Subcutaneous adipose tissue (tissue), 4 donors: Measurements from ENCODE around the gene COA8. TPM values are rescaled to one million over a fixed set of nuclear protein-coding genes. Genes with fewer than 3 reads are reported as not detected.

ENCODE experiments used
- CTCF ChIP-seq: fragments of 450-650 bp; IDR thresholded peaks from one replicate; pipeline ENCODE4 v1.5.1; 2016; ENCODE audit warnings: low read depth, mild to moderate bottlenecking, control low read depth, antibody characterized with exemption, moderate library complexity
- total RNA-seq, 4 donors: library from RNA; depleted of rRNA; stranded (reverse); fragments of >200 nt; gene quantifications; one replicate each; pipeline ENCODE4 v1.1.0, GENCODE V29; 2016

The COA8 gene
- total RNA-seq, 4 donors from 2014 or later, result 35.1 to 59.9 (median 49.2) TPM

- TF ChIP-seq CTCF, result no peak
Observed at GRCh38 chr14:103532216-103533136, 30.3 kb upstream of the COA8 start.

DNA sequence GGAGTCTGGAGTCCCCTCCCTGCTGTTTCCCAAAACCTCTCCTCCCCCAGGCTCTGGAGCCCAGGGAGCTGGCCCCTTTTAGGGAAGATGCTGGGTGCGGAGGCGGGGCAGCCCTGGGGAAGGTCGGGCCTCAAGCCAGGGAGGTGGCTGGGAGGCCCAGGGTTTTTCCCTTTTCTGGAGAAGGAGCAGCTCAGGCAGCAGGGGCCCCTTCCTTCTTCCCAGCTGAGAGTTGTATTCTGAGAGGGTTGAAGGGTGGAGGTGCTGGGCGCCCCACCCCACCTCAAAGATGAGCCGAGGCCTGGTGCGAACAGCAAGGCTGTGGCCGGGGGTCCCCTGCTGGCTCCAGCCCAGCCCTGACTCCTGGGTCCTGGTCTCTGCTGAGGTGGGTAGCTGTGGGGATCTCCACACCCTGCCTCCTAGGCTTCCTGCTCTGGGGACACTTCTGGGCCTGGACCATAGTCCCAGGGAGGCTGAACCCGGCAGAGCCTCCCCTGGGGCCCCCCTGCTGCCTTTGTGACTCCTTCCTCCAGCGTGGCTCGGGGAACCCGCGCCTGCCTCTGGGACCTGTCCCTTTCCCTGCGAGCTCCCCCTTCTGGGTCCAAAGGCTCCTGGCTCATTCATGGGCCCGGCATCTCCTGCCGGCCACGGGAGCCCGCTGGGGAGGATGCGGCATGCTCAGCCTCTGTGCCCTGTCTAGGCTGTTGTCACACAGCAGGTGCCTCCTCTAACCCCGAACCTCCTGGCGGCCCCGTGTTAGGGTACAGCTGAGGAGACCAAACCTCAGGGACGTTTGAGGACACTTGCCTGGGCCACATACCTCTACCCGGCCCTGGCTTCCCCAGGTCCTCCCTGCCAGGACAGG is 29.4 kb upstream of the COA8 start:
- no peak for TF ChIP-seq CTCF

DNA sequence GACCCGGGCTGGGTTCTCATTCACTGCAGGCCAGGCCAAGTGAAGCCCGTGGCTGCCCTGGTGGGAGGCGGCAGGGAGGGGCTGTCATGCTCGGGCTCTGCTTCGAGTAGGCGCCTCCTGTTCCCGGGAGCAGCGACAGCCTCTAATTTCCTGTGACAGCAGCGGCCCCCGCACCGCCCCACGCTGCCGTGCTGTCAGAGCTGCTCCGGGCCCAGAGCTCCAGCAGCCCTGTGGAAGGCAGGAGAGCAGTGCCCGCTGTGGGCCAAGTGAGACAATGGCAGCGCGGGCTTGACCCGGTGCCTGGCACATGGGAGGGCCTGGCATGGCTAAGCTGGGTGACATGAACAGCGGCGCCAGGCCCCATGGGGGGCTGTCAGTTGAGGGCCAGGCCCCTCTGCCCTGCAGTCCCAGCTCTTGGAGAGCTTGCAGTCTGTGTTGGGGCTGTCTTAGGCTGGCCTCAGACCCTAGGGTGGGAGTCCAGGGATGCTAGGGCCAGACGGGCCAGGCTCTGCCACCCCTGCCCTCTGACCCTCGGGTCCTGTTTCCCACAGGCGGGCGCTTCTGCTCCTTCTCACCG is 28.7 kb upstream of the COA8 start:
- no peak for TF ChIP-seq CTCF

- TF ChIP-seq CTCF, result no peak
Observed at GRCh38 chr14:103534576-103535061, 28.1 kb upstream of the COA8 start.

GRCh38 chr14:103535081-103535890 is 27.5 kb upstream of the COA8 start:
- TF ChIP-seq CTCF, result no peak

DNA sequence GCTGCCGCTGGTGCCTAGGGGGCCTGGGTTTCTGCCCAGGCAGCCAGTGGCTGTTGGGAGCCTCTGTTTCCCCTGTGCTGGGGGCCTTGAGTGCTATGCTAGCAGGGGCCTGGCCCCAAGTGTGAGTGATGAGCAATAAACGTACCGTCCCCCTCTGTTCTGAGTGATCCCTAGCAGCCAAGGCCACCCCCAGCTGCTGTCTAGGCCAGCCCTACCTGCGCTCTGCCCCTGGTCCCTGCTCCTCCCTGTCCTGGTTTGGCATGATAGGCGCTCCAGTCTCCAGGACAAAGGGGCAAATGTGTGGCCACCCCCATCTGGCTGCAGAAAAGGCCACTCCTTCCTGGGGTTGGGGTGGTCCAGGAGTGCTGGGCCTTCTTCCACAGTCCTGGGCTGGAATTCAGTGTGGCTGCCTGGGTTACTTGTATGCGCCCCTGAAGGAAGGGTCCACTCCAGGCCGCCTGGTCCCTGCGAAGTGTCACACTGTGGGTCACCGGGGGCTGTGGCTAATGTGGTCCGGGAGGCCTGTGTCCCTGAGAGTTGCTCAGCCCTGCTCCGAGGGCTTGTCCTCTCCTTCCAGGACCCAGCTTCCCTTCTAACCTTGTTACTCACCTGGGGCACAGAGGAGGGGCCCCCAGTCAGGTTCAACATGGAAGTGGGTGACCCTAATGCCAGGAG is 26.7 kb upstream of the COA8 start:
- no peak for TF ChIP-seq CTCF
